HepG2 (cell line): ENCODE data around the gene DNAJB11.

ENCODE experiments used
- CEBPB ChIP-seq: IDR thresholded peaks from 2 replicates; pipeline ENCODE4 v1.6.1; 2011; ENCODE audit warnings: low read depth, low read length, improper control_type of control experiment, borderline replicate concordance
- CHD2 ChIP-seq: IDR thresholded peaks from 2 replicates; pipeline ENCODE4 v1.6.1; 2011; ENCODE audit warnings: low read depth, low read length, improper control_type of control experiment
- ETV6 ChIP-seq: sonication (generic); formaldehyde crosslinking; conservative IDR thresholded peaks from 2 replicates; pipeline ENCODE4 v1.4.0; 2020; ENCODE audit warnings: missing genetic modification reagents
- FOXK1 ChIP-seq: sonication (generic); formaldehyde crosslinking; IDR thresholded peaks from 2 replicates; pipeline ENCODE4 v1.4.0; 2020; ENCODE audit warnings: low read depth, missing genetic modification reagents, borderline replicate concordance
- MAFF ChIP-seq: IDR thresholded peaks from 2 replicates; pipeline ENCODE4 v1.6.1; 2011; ENCODE audit warnings: low read depth, low read length, improper control_type of control experiment
- MAZ ChIP-seq, 2 experiments: sonication (generic) in 1 of 2; formaldehyde crosslinking in 1 of 2; IDR thresholded peaks; 2 replicates each; pipeline versions ENCODE4 v1.5.0 to v1.6.1; 2012 to 2020; ENCODE audit warnings: low read depth in 2 of 2, mild to moderate bottlenecking in 2 of 2, borderline replicate concordance in 1 of 2, improper control_type of control experiment in 1 of 2, low read length in 1 of 2, missing genetic modification reagents in 1 of 2, moderate library complexity in 1 of 2
- TBL1XR1 ChIP-seq: fragments of 150-350 bp; IDR thresholded peaks from 2 replicates; pipeline ENCODE4 v1.6.1; 2014; ENCODE audit warnings: borderline replicate concordance, low read length; ENCODE audit not compliant: partially characterized antibody
- TCF7L2 ChIP-seq: IDR thresholded peaks from 2 replicates; pipeline ENCODE4 v1.6.1; 2011; ENCODE audit warnings: mild to moderate bottlenecking, low read depth, low read length, moderate library complexity
- ZNF263 ChIP-seq: sonication (generic); formaldehyde crosslinking; IDR thresholded peaks from 2 replicates; pipeline ENCODE4 v1.4.0; 2020; ENCODE audit warnings: missing genetic modification reagents
- TF ChIP-seq, protein P1 (sequence below): sonication (generic); formaldehyde crosslinking; IDR thresholded peaks from 2 replicates; pipeline ENCODE4 v1.4.0; 2020; ENCODE audit warnings: missing genetic modification reagents
- TF ChIP-seq, protein P2 (sequence below): sonication (generic); formaldehyde crosslinking; IDR thresholded peaks from 2 replicates; pipeline ENCODE4 v1.8.1; 2022; ENCODE audit warnings: low read depth, mild to moderate bottlenecking, missing genetic modification reagents
- TF ChIP-seq, protein P3 (sequence below): sonication (generic); formaldehyde crosslinking; IDR thresholded peaks from 2 replicates; pipeline ENCODE4 v1.4.0; 2020; ENCODE audit warnings: missing genetic modification reagents
- TF ChIP-seq, protein P4 (sequence below), 2 experiments: IDR thresholded peaks; 2 replicates each; pipeline ENCODE4 v1.6.1; 2011 to 2012; ENCODE audit warnings: low read length in 2 of 2, borderline replicate concordance in 1 of 2, low read depth in 1 of 2, mild to moderate bottlenecking in 1 of 2, moderate library complexity in 1 of 2

DNA sequence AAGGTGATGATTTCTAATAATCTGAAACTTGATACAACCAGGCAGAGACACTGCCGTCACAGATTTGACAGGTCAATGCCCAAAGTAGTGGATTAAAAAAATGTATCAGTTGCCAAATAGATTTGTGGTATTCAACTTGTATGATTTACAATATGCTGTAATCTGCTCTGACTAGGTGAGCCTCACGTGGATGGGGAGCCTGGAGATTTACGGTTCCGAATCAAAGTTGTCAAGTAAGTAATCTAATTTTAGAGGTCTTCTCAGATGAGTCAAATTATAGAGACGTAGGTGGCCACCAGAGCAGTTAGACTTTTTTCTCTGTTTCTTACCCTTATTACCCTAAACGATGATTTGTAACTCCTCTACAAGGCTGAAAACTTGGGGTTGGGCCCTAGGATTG is 12.0 kb downstream of the DNAJB11 start:
- TF ChIP-seq FOXK1 (CRISPR knock-in tag) (no peak), TCF7L2 (no peak), MAFF (no peak), ZNF263 (no peak), ETV6 (CRISPR knock-in tag) (no peak), CHD2 (no peak), TBL1XR1 (no peak), MAZ (IDR thresholded peaks at IDR 0.05; ENCODE audit: borderline replicate concordance, low read depth, low read length) (no peak), MAZ (CRISPR knock-in tag; IDR thresholded peaks at IDR 0.05; ENCODE audit: low read depth) (no peak), CEBPB (no peak)
- TF ChIP-seq, protein P1, sequence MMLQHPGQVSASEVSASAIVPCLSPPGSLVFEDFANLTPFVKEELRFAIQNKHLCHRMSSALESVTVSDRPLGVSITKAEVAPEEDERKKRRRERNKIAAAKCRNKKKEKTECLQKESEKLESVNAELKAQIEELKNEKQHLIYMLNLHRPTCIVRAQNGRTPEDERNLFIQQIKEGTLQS (CRISPR knock-in tag): no peak
- TF ChIP-seq, protein P2, sequence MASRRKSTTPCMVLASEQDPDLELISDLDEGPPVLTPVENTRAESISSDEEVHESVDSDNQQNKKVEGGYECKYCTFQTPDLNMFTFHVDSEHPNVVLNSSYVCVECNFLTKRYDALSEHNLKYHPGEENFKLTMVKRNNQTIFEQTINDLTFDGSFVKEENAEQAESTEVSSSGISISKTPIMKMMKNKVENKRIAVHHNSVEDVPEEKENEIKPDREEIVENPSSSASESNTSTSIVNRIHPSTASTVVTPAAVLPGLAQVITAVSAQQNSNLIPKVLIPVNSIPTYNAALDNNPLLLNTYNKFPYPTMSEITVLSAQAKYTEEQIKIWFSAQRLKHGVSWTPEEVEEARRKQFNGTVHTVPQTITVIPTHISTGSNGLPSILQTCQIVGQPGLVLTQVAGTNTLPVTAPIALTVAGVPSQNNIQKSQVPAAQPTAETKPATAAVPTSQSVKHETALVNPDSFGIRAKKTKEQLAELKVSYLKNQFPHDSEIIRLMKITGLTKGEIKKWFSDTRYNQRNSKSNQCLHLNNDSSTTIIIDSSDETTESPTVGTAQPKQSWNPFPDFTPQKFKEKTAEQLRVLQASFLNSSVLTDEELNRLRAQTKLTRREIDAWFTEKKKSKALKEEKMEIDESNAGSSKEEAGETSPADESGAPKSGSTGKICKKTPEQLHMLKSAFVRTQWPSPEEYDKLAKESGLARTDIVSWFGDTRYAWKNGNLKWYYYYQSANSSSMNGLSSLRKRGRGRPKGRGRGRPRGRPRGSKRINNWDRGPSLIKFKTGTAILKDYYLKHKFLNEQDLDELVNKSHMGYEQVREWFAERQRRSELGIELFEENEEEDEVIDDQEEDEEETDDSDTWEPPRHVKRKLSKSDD: no peak
- TF ChIP-seq, protein P3, sequence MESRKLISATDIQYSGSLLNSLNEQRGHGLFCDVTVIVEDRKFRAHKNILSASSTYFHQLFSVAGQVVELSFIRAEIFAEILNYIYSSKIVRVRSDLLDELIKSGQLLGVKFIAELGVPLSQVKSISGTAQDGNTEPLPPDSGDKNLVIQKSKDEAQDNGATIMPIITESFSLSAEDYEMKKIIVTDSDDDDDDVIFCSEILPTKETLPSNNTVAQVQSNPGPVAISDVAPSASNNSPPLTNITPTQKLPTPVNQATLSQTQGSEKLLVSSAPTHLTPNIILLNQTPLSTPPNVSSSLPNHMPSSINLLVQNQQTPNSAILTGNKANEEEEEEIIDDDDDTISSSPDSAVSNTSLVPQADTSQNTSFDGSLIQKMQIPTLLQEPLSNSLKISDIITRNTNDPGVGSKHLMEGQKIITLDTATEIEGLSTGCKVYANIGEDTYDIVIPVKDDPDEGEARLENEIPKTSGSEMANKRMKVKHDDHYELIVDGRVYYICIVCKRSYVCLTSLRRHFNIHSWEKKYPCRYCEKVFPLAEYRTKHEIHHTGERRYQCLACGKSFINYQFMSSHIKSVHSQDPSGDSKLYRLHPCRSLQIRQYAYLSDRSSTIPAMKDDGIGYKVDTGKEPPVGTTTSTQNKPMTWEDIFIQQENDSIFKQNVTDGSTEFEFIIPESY: no peak
- TF ChIP-seq, protein P4, sequence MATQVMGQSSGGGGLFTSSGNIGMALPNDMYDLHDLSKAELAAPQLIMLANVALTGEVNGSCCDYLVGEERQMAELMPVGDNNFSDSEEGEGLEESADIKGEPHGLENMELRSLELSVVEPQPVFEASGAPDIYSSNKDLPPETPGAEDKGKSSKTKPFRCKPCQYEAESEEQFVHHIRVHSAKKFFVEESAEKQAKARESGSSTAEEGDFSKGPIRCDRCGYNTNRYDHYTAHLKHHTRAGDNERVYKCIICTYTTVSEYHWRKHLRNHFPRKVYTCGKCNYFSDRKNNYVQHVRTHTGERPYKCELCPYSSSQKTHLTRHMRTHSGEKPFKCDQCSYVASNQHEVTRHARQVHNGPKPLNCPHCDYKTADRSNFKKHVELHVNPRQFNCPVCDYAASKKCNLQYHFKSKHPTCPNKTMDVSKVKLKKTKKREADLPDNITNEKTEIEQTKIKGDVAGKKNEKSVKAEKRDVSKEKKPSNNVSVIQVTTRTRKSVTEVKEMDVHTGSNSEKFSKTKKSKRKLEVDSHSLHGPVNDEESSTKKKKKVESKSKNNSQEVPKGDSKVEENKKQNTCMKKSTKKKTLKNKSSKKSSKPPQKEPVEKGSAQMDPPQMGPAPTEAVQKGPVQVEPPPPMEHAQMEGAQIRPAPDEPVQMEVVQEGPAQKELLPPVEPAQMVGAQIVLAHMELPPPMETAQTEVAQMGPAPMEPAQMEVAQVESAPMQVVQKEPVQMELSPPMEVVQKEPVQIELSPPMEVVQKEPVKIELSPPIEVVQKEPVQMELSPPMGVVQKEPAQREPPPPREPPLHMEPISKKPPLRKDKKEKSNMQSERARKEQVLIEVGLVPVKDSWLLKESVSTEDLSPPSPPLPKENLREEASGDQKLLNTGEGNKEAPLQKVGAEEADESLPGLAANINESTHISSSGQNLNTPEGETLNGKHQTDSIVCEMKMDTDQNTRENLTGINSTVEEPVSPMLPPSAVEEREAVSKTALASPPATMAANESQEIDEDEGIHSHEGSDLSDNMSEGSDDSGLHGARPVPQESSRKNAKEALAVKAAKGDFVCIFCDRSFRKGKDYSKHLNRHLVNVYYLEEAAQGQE (IDR thresholded peaks at IDR 0.05; ENCODE audit: borderline replicate concordance in 1 of 2, low read depth in 1 of 2, low read length in 2 of 2): no peak
